ENCODE data around the gene RBM48.

The RBM48 gene

GRCh38 chr7:92586403-92586802 lies 57.8 kb downstream of the RBM48 start:
- TF ChIP-seq GATA2 (IDR thresholded peaks at IDR 0.05; ENCODE audit: low read depth, low read length), result no peak
- no peak for TF ChIP-seq GATA3 (IDR thresholded peaks at IDR 0.05; ENCODE audit: low read depth, low read length)

GRCh38 chr7:92586841-92587240 lies 58.2 kb downstream of the RBM48 start:
- TF ChIP-seq GATA3 (IDR thresholded peaks at IDR 0.05; ENCODE audit: low read depth, low read length) (no peak), GATA2 (IDR thresholded peaks at IDR 0.05; ENCODE audit: low read depth, low read length) (no peak)

All from SH-SY5Y (cell line).